HFF-Myc (cell line): ENCODE results near the gene PROM1.

Source experiments
- DNase-seq: peaks from one replicate; pipeline ENCODE4 v3.0.0-alpha.2; 2011; ENCODE audit warnings: low read depth; ENCODE audit errors: extremely low read depth
- H3K4me3 ChIP-seq: replicated peaks from 2 replicates; pipeline ENCODE4 v1.5.1; 2011; ENCODE audit warnings: low read depth, mild to moderate bottlenecking, control low read depth, low read length
- TF ChIP-seq, protein P1 (sequence below): IDR thresholded peaks from 2 replicates; pipeline ENCODE4 v1.5.1; 2012; ENCODE audit warnings: mild to moderate bottlenecking, low read depth, low read length, control low read depth; ENCODE audit errors: missing control alignments

PROM1 gene

GRCh38 chr4:16055873-16056272 lies 27.9 kb downstream of the PROM1 start:
- DNase-seq: no peak
- TF ChIP-seq, protein P1, sequence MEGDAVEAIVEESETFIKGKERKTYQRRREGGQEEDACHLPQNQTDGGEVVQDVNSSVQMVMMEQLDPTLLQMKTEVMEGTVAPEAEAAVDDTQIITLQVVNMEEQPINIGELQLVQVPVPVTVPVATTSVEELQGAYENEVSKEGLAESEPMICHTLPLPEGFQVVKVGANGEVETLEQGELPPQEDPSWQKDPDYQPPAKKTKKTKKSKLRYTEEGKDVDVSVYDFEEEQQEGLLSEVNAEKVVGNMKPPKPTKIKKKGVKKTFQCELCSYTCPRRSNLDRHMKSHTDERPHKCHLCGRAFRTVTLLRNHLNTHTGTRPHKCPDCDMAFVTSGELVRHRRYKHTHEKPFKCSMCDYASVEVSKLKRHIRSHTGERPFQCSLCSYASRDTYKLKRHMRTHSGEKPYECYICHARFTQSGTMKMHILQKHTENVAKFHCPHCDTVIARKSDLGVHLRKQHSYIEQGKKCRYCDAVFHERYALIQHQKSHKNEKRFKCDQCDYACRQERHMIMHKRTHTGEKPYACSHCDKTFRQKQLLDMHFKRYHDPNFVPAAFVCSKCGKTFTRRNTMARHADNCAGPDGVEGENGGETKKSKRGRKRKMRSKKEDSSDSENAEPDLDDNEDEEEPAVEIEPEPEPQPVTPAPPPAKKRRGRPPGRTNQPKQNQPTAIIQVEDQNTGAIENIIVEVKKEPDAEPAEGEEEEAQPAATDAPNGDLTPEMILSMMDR: no peak
- no peak overlapping the region for H3K4me3 ChIP-seq

DNA sequence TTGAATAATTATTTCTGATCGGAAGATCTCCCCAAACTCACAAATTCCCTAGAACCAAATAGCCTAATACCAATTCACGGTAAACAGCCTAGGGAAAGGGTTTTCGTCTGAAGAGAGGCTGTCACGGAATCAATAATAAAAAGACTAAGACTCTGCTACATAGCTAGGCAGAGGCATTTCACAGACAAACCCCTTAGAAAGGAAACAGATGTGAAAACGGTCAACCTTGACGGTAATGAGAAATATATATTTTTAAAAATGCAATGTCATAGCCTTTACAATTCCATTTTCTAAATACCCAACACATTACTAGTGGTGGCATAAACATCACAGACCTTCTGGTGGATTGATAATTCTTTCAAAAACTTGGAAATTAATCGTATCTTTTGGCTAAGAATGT lies 28.4 kb downstream of the PROM1 start:
- no peak overlapping the region for H3K4me3 ChIP-seq
- TF ChIP-seq, protein P1: no peak
- no peak for DNase-seq

DNA sequence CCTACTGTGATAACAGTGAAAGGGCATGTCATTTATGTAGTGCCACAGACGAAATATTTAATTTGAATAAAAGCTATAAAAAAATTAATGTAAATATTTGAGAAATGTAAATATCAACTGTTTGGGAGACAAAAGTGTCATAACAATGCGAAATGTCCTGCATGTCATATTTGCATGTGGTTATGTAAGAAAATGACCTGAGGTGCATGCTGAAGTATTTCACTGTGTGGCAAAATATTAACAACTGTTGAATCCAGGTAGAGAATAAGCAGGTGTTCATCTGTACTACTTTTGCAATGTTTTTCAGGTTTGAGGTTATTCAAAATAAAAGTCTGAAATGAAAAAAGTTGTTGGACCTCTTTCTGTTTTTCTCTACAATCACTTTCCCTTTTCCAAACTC lies 30.9 kb downstream of the PROM1 start:
- no peak overlapping the region for H3K4me3 ChIP-seq
- TF ChIP-seq, protein P1: no peak
- DNase-seq: no peak

GRCh38 chr4:16051980-16052379 lies 31.8 kb downstream of the PROM1 start:
- no peak for DNase-seq
- no peak overlapping the region for H3K4me3 ChIP-seq
- TF ChIP-seq, protein P1: no peak

DNA sequence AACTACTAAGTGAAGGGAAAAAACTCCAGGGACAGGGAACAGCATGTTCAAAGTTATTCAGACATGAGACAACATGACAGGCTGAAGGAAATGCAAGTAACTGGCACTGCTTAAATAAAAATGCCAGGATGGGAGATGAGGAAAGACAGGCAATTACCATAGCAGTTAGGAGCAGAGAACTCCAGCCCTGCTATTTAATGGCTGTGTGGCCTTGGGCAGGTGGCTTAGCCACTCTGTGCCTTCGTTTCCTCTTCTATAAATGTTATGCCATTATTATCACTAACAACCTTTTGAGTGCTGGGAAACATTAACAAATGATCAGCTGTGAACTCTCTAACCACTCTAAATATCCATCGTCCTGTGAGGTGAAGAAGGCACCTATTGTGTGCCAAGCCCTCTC lies 32.7 kb downstream of the PROM1 start:
- TF ChIP-seq, protein P1: no peak
- no peak for DNase-seq
- no peak overlapping the region for H3K4me3 ChIP-seq

DNA sequence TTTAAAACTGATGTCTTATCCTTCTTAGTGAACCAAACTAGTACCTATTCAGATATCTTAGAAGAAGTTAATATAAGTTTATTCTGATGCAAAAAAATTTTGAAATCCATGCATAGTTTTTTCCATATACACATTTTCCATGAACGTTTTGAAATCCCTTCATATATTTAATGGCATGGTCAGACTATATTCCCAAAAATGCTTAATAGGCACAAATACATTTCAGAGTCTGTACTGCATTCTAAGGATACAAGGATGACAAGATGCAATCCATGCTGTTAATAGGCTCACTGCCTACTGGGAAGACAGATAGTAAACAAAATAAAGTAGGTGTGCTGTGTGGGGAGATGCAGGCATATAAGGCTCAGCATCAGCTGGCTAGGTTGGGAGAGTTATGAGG lies 33.2 kb downstream of the PROM1 start:
- DNase-seq: no peak
- TF ChIP-seq, protein P1: no peak
- H3K4me3 ChIP-seq: no peak overlapping the region

- no peak overlapping the region for H3K4me3 ChIP-seq
- TF ChIP-seq, protein P1: no peak
- no peak for DNase-seq
Measured at GRCh38 chr4:16048619-16049419, 35.0 kb downstream of the PROM1 start.
